ENCODE measurements around the gene DDX49. TPM values are rescaled to one million over a fixed set of nuclear protein-coding genes. Genes with fewer than 3 reads are reported as not detected.

Gene DDX49
- total RNA-seq, 1 experiment from 2014 or later: 47.9 TPM

DNA sequence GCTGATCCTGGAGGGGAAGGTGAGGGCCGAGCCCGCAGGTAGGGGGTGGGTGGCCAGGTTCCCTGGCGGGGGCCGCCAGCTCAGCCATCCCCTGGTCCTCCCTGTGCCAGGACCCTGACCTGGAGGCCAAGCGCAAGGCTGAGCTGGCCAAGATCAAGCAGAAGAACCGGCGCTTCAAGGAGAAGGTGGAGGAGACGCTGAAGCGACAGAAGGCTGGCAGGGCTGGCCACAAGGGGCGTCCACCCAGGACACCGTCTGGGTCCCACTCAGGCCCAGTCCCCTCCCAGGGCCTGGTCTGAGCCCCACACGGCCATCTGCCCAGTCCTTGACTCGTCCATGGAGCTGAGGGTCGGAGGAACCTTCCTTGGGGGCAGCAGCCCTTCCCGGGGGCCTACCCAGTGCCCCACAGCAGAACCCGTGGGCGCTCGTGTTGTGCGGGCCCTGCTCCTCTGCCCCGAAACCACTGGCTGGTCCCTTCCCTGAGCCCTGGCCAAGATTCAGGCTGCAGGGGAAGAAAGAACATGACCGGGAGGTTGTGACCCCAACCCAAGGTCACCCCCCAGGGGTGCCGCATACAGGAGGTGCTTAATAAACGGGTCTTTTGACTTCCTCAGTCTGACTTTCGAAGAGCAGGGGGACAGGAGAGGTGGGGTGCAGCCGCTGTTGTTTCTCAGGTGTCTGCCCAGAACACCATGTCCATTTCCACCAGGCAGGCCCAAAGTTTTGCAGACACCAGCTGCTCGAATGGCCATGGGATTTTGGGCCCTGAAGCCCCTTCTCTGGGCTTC is 8.7 kb downstream of the DDX49 start:
- POLR2A ChIA-PET: interaction anchor here (0.8 to 1.5 kb wide), 3 partner anchors 9 to 58 kb away, joined by 3 read pairs; partner anchors contain the start of genes COPE and DDX49
- Mint-ChIP-seq H3K4me1 (peaks cover 3% of the 10 kb centered on the region), H3K27ac (no peak overlapping the region), H3K36me3 (peaks cover 20% of the 10 kb centered on the region), H3K4me3 (no peak overlapping the region), H3K27me3 (ENCODE audit: low read depth) (no peaks in the 10 kb centered on the region), H3K9me3 (no peaks in the 10 kb centered on the region)
- CTCF ChIA-PET: interaction anchor here (0.6 to 3.3 kb wide), 6 partner anchors 9 to 339 kb away, joined by 3 to 13 read pairs (median 3); partner anchors contain the start of genes COPE, DDX49 and REX1BD
- no peak for DNase-seq (ENCODE audit: low spot score)
- no peak for ATAC-seq
- TF ChIP-seq TCF7 (CRISPR knock-in tag; IDR thresholded peaks at IDR 0.05; ENCODE audit: low read depth) (no peak), NR3C1 (CRISPR knock-in tag; conservative IDR thresholded peaks at IDR 0.05; ENCODE audit: low read depth) (no peak), FOXP1 (CRISPR knock-in tag; IDR thresholded peaks at IDR 0.05; ENCODE audit: borderline replicate concordance) (no peak), ELF4 (CRISPR knock-in tag; IDR thresholded peaks at IDR 0.05; ENCODE audit: low read depth) (no peak), OVOL2 (CRISPR knock-in tag; IDR thresholded peaks at IDR 0.05; ENCODE audit: borderline replicate concordance) (no peak), IRF2 (CRISPR knock-in tag; IDR thresholded peaks at IDR 0.05; ENCODE audit: borderline replicate concordance, low read depth) (no peak), NR1H2 (CRISPR knock-in tag; IDR thresholded peaks at IDR 0.05) (no peak), SP1 (CRISPR knock-in tag; conservative IDR thresholded peaks at IDR 0.05) (no peak), ZNF219 (CRISPR knock-in tag; IDR thresholded peaks at IDR 0.05; ENCODE audit: borderline replicate concordance) (no peak), ZBTB21 (CRISPR knock-in tag; IDR thresholded peaks at IDR 0.05; ENCODE audit: borderline replicate concordance) (no peak), CREB1 (CRISPR knock-in tag; IDR thresholded peaks at IDR 0.05) (no peak), HMGA2 (CRISPR knock-in tag; IDR thresholded peaks at IDR 0.05) (no peak)
- TF ChIP-seq, protein P1, sequence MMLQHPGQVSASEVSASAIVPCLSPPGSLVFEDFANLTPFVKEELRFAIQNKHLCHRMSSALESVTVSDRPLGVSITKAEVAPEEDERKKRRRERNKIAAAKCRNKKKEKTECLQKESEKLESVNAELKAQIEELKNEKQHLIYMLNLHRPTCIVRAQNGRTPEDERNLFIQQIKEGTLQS (CRISPR knock-in tag; conservative IDR thresholded peaks at IDR 0.05): no peak
- TF ChIP-seq, protein P2, sequence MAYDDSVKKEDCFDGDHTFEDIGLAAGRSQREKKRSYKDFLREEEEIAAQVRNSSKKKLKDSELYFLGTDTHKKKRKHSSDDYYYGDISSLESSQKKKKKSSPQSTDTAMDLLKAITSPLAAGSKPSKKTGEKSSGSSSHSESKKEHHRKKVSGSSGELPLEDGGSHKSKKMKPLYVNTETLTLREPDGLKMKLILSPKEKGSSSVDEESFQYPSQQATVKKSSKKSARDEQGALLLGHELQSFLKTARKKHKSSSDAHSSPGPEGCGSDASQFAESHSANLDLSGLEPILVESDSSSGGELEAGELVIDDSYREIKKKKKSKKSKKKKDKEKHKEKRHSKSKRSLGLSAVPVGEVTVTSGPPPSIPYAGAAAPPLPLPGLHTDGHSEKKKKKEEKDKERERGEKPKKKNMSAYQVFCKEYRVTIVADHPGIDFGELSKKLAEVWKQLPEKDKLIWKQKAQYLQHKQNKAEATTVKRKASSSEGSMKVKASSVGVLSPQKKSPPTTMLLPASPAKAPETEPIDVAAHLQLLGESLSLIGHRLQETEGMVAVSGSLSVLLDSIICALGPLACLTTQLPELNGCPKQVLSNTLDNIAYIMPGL (CRISPR knock-in tag; IDR thresholded peaks at IDR 0.05): no peak
- TF ChIP-seq, protein P3, sequence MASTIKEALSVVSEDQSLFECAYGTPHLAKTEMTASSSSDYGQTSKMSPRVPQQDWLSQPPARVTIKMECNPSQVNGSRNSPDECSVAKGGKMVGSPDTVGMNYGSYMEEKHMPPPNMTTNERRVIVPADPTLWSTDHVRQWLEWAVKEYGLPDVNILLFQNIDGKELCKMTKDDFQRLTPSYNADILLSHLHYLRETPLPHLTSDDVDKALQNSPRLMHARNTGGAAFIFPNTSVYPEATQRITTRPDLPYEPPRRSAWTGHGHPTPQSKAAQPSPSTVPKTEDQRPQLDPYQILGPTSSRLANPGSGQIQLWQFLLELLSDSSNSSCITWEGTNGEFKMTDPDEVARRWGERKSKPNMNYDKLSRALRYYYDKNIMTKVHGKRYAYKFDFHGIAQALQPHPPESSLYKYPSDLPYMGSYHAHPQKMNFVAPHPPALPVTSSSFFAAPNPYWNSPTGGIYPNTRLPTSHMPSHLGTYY (CRISPR knock-in tag; IDR thresholded peaks at IDR 0.05): no peak
- TF ChIP-seq, protein P4, sequence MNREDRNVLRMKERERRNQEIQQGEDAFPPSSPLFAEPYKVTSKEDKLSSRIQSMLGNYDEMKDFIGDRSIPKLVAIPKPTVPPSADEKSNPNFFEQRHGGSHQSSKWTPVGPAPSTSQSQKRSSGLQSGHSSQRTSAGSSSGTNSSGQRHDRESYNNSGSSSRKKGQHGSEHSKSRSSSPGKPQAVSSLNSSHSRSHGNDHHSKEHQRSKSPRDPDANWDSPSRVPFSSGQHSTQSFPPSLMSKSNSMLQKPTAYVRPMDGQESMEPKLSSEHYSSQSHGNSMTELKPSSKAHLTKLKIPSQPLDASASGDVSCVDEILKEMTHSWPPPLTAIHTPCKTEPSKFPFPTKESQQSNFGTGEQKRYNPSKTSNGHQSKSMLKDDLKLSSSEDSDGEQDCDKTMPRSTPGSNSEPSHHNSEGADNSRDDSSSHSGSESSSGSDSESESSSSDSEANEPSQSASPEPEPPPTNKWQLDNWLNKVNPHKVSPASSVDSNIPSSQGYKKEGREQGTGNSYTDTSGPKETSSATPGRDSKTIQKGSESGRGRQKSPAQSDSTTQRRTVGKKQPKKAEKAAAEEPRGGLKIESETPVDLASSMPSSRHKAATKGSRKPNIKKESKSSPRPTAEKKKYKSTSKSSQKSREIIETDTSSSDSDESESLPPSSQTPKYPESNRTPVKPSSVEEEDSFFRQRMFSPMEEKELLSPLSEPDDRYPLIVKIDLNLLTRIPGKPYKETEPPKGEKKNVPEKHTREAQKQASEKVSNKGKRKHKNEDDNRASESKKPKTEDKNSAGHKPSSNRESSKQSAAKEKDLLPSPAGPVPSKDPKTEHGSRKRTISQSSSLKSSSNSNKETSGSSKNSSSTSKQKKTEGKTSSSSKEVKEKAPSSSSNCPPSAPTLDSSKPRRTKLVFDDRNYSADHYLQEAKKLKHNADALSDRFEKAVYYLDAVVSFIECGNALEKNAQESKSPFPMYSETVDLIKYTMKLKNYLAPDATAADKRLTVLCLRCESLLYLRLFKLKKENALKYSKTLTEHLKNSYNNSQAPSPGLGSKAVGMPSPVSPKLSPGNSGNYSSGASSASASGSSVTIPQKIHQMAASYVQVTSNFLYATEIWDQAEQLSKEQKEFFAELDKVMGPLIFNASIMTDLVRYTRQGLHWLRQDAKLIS (CRISPR knock-in tag; IDR thresholded peaks at IDR 0.05; ENCODE audit: borderline replicate concordance): no peak
- TF ChIP-seq, protein P5, sequence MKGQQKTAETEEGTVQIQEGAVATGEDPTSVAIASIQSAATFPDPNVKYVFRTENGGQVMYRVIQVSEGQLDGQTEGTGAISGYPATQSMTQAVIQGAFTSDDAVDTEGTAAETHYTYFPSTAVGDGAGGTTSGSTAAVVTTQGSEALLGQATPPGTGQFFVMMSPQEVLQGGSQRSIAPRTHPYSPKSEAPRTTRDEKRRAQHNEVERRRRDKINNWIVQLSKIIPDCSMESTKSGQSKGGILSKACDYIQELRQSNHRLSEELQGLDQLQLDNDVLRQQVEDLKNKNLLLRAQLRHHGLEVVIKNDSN (CRISPR knock-in tag; IDR thresholded peaks at IDR 0.05): no peak
- TF ChIP-seq, protein P6, sequence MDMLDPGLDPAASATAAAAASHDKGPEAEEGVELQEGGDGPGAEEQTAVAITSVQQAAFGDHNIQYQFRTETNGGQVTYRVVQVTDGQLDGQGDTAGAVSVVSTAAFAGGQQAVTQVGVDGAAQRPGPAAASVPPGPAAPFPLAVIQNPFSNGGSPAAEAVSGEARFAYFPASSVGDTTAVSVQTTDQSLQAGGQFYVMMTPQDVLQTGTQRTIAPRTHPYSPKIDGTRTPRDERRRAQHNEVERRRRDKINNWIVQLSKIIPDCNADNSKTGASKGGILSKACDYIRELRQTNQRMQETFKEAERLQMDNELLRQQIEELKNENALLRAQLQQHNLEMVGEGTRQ (CRISPR knock-in tag; IDR thresholded peaks at IDR 0.05): no peak

Measured in WTC11 (cell line).